GM23338 (cell line): ENCODE data around the gene MS4A18.

ENCODE experiments used
- CTCF ChIP-seq, 2 experiments: fragments of 200-600 bp in 1 of 2; sonication (generic) in 1 of 2; conservative IDR thresholded peaks; 2 replicates each; pipeline versions ENCODE4 v1.5.1 to v1.6.1; 2016 to 2017; ENCODE audit warnings: antibody characterized with exemption in 2 of 2, low read depth in 2 of 2, mild to moderate bottlenecking in 2 of 2, moderate library complexity in 1 of 2
- EZH2 ChIP-seq: fragments of 200-600 bp; sonication (generic); IDR thresholded peaks from one replicate; pipeline ENCODE4 v1.8.0; 2017; ENCODE audit warnings: antibody characterized with exemption, mild to moderate bottlenecking, low read depth; ENCODE audit not compliant: unreplicated experiment
- EZH2phosphoT487 ChIP-seq: fragments of 200-600 bp; sonication (generic); IDR thresholded peaks from one replicate; pipeline ENCODE4 v1.8.1; 2018; ENCODE audit warnings: antibody characterized with exemption; ENCODE audit not compliant: unreplicated experiment
- JUNB ChIP-seq: IDR thresholded peaks from one replicate; pipeline ENCODE4 v1.6.1; 2016; ENCODE audit warnings: antibody characterized with exemption; ENCODE audit not compliant: unreplicated experiment
- POLR2AphosphoS5 ChIP-seq: IDR thresholded peaks from 2 replicates; pipeline ENCODE4 v1.6.1; 2016; ENCODE audit warnings: antibody characterized with exemption, low read depth
- TF ChIP-seq, protein P1 (sequence below): IDR thresholded peaks from one replicate; pipeline ENCODE4 v1.6.1; 2018; ENCODE audit warnings: antibody characterized with exemption; ENCODE audit not compliant: unreplicated experiment

- TF ChIP-seq EZH2phosphoT487 (no peak), EZH2 (no peak), CTCF (conservative IDR thresholded peaks at IDR 0.05; ENCODE audit: low read depth in 2 of 2) (no peak), JUNB (no peak), POLR2AphosphoS5 (no peak)
- TF ChIP-seq, protein P1, sequence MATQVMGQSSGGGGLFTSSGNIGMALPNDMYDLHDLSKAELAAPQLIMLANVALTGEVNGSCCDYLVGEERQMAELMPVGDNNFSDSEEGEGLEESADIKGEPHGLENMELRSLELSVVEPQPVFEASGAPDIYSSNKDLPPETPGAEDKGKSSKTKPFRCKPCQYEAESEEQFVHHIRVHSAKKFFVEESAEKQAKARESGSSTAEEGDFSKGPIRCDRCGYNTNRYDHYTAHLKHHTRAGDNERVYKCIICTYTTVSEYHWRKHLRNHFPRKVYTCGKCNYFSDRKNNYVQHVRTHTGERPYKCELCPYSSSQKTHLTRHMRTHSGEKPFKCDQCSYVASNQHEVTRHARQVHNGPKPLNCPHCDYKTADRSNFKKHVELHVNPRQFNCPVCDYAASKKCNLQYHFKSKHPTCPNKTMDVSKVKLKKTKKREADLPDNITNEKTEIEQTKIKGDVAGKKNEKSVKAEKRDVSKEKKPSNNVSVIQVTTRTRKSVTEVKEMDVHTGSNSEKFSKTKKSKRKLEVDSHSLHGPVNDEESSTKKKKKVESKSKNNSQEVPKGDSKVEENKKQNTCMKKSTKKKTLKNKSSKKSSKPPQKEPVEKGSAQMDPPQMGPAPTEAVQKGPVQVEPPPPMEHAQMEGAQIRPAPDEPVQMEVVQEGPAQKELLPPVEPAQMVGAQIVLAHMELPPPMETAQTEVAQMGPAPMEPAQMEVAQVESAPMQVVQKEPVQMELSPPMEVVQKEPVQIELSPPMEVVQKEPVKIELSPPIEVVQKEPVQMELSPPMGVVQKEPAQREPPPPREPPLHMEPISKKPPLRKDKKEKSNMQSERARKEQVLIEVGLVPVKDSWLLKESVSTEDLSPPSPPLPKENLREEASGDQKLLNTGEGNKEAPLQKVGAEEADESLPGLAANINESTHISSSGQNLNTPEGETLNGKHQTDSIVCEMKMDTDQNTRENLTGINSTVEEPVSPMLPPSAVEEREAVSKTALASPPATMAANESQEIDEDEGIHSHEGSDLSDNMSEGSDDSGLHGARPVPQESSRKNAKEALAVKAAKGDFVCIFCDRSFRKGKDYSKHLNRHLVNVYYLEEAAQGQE = no peak
These were observed 28.8 kb downstream of the MS4A18 start for GRCh38 chr11:60753309-60753708.
